GM18861 (cell line): ENCODE results near the gene EPHA8.

ENCODE experiments used
- ATAC-seq: cut with Tn5 transposase; IDR thresholded peaks from one replicate; pipeline ENCODE4 v1.9.1; 2021; ENCODE audit not compliant: unreplicated experiment

Gene EPHA8

GRCh38 chr1:22562584-22563583, at the start of gene EPHA8:
EPHA8 (plus strand) TSS chr1:22563489; CDS start chr1:22563636, 147 bp downstream.
- no peak for ATAC-seq

GRCh38 chr1:22516906-22517571, 46.2 kb upstream of the EPHA8 start:
- ATAC-seq: no peak

- no peak for ATAC-seq
These were observed 45.3 kb upstream of the EPHA8 start for GRCh38 chr1:22517956-22518355.

- no peak for ATAC-seq
These were observed 44.9 kb upstream of the EPHA8 start for GRCh38 chr1:22518379-22518778.

- no peak for ATAC-seq
These were observed 42.4 kb upstream of the EPHA8 start for GRCh38 chr1:22520871-22521270.

- no peak for ATAC-seq
These were observed 41.6 kb upstream of the EPHA8 start for GRCh38 chr1:22521692-22522091.

- no peak for ATAC-seq
These were observed 41.0 kb upstream of the EPHA8 start for GRCh38 chr1:22522221-22522743.

GRCh38 chr1:22524481-22524880, 38.8 kb upstream of the EPHA8 start:
- no peak for ATAC-seq

GRCh38 chr1:22525211-22525610, 38.1 kb upstream of the EPHA8 start:
- no peak for ATAC-seq

- ATAC-seq: no peak
These were observed 37.6 kb upstream of the EPHA8 start for GRCh38 chr1:22525646-22526045.

- ATAC-seq: no peak
These were observed 37.2 kb upstream of the EPHA8 start for GRCh38 chr1:22526098-22526497.

- ATAC-seq: no peak
These were observed 36.6 kb upstream of the EPHA8 start for GRCh38 chr1:22526677-22527076.

GRCh38 chr1:22527122-22527521, 36.2 kb upstream of the EPHA8 start:
- no peak for ATAC-seq

GRCh38 chr1:22527555-22528296, 35.6 kb upstream of the EPHA8 start:
- ATAC-seq: no peak

GRCh38 chr1:22528451-22528850, 34.8 kb upstream of the EPHA8 start:
- ATAC-seq: no peak

- ATAC-seq: no peak
These were observed 33.2 kb upstream of the EPHA8 start for GRCh38 chr1:22529901-22530621.

- no peak for ATAC-seq
These were observed 32.6 kb upstream of the EPHA8 start for GRCh38 chr1:22530715-22531114.

GRCh38 chr1:22531251-22531650, 32.0 kb upstream of the EPHA8 start:
- ATAC-seq: no peak

- ATAC-seq: no peak
These were observed 29.9 kb upstream of the EPHA8 start for GRCh38 chr1:22533244-22533895.

GRCh38 chr1:22534951-22535350, 28.3 kb upstream of the EPHA8 start:
- ATAC-seq: no peak
